ENCODE results near the gene ST8SIA4.

GRCh38 chr5:100800562-100800961, 102.5 kb downstream of the ST8SIA4 start:
- TF ChIP-seq CTCF (IDR thresholded peaks at IDR 0.05), result no peak
- no peak for TF ChIP-seq REST (IDR thresholded peaks at IDR 0.05; ENCODE audit: insufficient read depth in 1 of 2, low read depth in 2 of 2, low read length in 1 of 2)
- TF ChIP-seq POLR2AphosphoS5 (IDR thresholded peaks at IDR 0.05; ENCODE audit: low read depth, low read length), result no peak
- TF ChIP-seq SIN3A (IDR thresholded peaks at IDR 0.05; ENCODE audit: borderline replicate concordance, insufficient read depth, low read depth, low read length), result no peak

Measured in Panc1 (cell line).